Erythroblast (primary cell): Measurements from ENCODE around the gene TFB1M.

Source experiments
- DNase-seq, 2 experiments: peaks; one replicate each; lab custom pipeline; 2025; lab: John Stamatoyannopoulos, UW
- GATA1 ChIP-seq: IDR thresholded peaks from 2 replicates; pipeline ENCODE4 v1.6.1; 2011; ENCODE audit warnings: low read depth, mild to moderate bottlenecking, control low read depth, low read length, moderate library complexity
- POLR2A ChIP-seq: IDR thresholded peaks from 2 replicates; pipeline ENCODE4 v1.6.1; 2011; ENCODE audit warnings: mild to moderate bottlenecking, low read length

The TFB1M gene

GRCh38 chr6:155301867-155302266, 12.4 kb downstream of the TFB1M start:
- no peak for TF ChIP-seq GATA1
- TF ChIP-seq POLR2A = no peak
- no peak for DNase-seq

- DNase-seq = no peak
- TF ChIP-seq GATA1 = no peak
- TF ChIP-seq POLR2A = no peak
Measured at GRCh38 chr6:155297669-155298068, 16.6 kb downstream of the TFB1M start.

- TF ChIP-seq GATA1 (no peak), POLR2A (no peak)
- no peak for DNase-seq
Measured at GRCh38 chr6:155292711-155293110, 21.6 kb downstream of the TFB1M start.

- DNase-seq = no peak
- TF ChIP-seq POLR2A (no peak), GATA1 (no peak)
Measured at GRCh38 chr6:155291291-155291690, 23.0 kb downstream of the TFB1M start.

- no peak for DNase-seq
- TF ChIP-seq GATA1 = no peak
- no peak for TF ChIP-seq POLR2A
Measured at GRCh38 chr6:155290491-155290890, 23.8 kb downstream of the TFB1M start.

GRCh38 chr6:155287762-155288161, 26.5 kb downstream of the TFB1M start:
- TF ChIP-seq POLR2A = no peak
- TF ChIP-seq GATA1 = no peak
- DNase-seq = no peak

GRCh38 chr6:155284775-155285174, 29.5 kb downstream of the TFB1M start:
- no peak for DNase-seq
- TF ChIP-seq POLR2A (no peak), GATA1 (no peak)

GRCh38 chr6:155278319-155279049, 35.8 kb downstream of the TFB1M start:
- no peak for DNase-seq
- TF ChIP-seq GATA1 = no peak
- TF ChIP-seq POLR2A = no peak

- DNase-seq = no peak
- TF ChIP-seq POLR2A = no peak
- TF ChIP-seq GATA1 = no peak
Measured at GRCh38 chr6:155276638-155277037, 37.6 kb downstream of the TFB1M start.

- TF ChIP-seq GATA1 (no peak), POLR2A (no peak)
- no peak for DNase-seq
Measured at GRCh38 chr6:155275808-155276480, 38.3 kb downstream of the TFB1M start.

- TF ChIP-seq POLR2A (no peak), GATA1 (no peak)
Measured at GRCh38 chr6:155274533-155274932, 39.8 kb downstream of the TFB1M start.

GRCh38 chr6:155274106-155274505, 40.2 kb downstream of the TFB1M start:
- no peak for DNase-seq
- TF ChIP-seq GATA1 (no peak), POLR2A (no peak)

More at GRCh38 chr6:155274533-155274932, 39.8 kb downstream of the TFB1M start:
- DNase-seq = no peak

- no peak for DNase-seq
- TF ChIP-seq GATA1 (no peak), POLR2A (no peak)
Measured at GRCh38 chr6:155273431-155273830, 40.9 kb downstream of the TFB1M start.
